ENCODE measurements around the gene GPR15. TPM values are rescaled to one million over a fixed set of nuclear protein-coding genes. Genes with fewer than 3 reads are reported as not detected.

The GPR15 gene
- total and polyA plus RNA-seq, 2 donors (not counting 3 experiments of a cell fraction or from before 2014, with no cell fraction given), result not detected

DNA sequence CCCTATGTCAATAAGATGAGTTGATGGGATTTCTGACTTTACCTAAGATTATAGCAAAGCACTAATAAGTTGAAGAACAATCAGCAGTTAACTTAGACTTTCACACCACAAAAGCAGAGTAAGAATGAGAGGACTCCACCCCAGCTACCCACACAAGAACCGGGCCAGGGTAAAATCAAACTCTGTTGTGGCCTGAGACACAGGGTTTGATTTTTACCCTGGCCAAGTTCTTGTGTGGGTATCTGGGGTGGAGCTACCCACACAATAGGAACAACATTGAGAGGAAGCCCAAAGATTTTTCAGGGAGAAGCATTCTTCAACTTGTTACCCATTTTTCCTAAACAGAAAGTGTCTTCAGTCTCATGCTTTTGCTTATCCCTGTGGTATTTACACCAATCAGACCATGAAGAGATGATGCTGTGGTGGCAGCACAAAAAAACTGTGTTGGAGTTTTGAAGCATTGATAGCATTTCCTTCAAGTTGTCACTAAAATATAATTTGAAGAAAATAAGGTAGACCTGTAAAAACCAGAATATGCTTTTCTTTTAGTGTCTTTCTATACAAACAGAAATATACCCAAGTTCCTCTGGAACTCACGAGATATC lies 36.0 kb downstream of the GPR15 start:
- ChIA-PET POLR2A (no interaction called here), CTCF (no interaction called here)
- no peaks in the 10 kb centered on the region for H3K9me3 ChIP-seq (replicated peaks; ENCODE audit: control insufficient read depth, insufficient read depth, low read length)
- no peaks in the 10 kb centered on the region for H3K36me3 ChIP-seq (ENCODE audit: control insufficient read depth in 2 of 2, extremely low read depth in 1 of 2, insufficient read depth in 2 of 2, low read length in 2 of 2)
- H3K9ac ChIP-seq (replicated peaks; ENCODE audit: extremely low read depth, insufficient read depth, low read length), result no peak overlapping the region
- no peaks in the 10 kb centered on the region for H3K79me2 ChIP-seq (ENCODE audit: control insufficient read depth, insufficient read depth, low read length)
- intact Hi-C loops (cut with micrococcal nuclease), result no loop called here
- H2AFZ ChIP-seq (ENCODE audit: low read depth, low read length), result no peak overlapping the region
- BruUV-seq (replicated peaks), result no TSS peak
- no peak for TF ChIP-seq GATA2 (IDR thresholded peaks at IDR 0.05; ENCODE audit: insufficient read depth, insufficient read length, low read depth, low read length)
- no peak for DNase-seq (ENCODE audit: low read depth, low spot score)
- H3K9me1 ChIP-seq (replicated peaks; ENCODE audit: control insufficient read depth, extremely low read depth, insufficient read depth, low read length), result no peaks in the 10 kb centered on the region
- no peak overlapping the region for H3K4me3 ChIP-seq (replicated peaks in 1 of 3; ENCODE audit: insufficient read depth in 1 of 3, low read depth in 1 of 3, low read length in 3 of 3)
- no peaks in the 10 kb centered on the region for H4K20me1 ChIP-seq (replicated peaks; ENCODE audit: control insufficient read depth, extremely low read depth, insufficient read depth, low read length)
- H3K27ac ChIP-seq (ENCODE audit: insufficient read depth, low read depth, low read length), result no peak overlapping the region
- H3K4me1 ChIP-seq (ENCODE audit: control insufficient read depth, extremely low read depth, insufficient read depth, low read length), result no peaks in the 10 kb centered on the region
- FAIRE-seq, result no peak
- H3K27me3 ChIP-seq (ENCODE audit: control insufficient read depth in 2 of 2, insufficient read depth in 2 of 2, low read length in 2 of 2), result peaks cover 2 to 4% of the 10 kb centered on the region in 2 experiments
- dilution Hi-C loops (cut with MboI; ENCODE audit: extremely low pct_ligation_motif_present, low sequenced_read_pairs), result no loop called here
- H3K4me2 ChIP-seq (ENCODE audit: insufficient read depth, low read length), result no peak overlapping the region

GRCh38 chr3:98568402-98568801 lies 36.6 kb downstream of the GPR15 start:
- Histone ChIP-seq H3K9me3 (replicated peaks; ENCODE audit: control insufficient read depth, insufficient read depth, low read length) (no peaks in the 10 kb centered on the region), H3K27me3 (ENCODE audit: control insufficient read depth in 2 of 2, insufficient read depth in 2 of 2, low read length in 2 of 2) (peaks cover 2 to 4% of the 10 kb centered on the region in 2 experiments), H3K4me3 (replicated peaks in 1 of 3; ENCODE audit: insufficient read depth in 1 of 3, low read depth in 1 of 3, low read length in 3 of 3) (no peak overlapping the region), H3K4me1 (ENCODE audit: control insufficient read depth, extremely low read depth, insufficient read depth, low read length) (no peaks in the 10 kb centered on the region), H4K20me1 (replicated peaks; ENCODE audit: control insufficient read depth, extremely low read depth, insufficient read depth, low read length) (no peaks in the 10 kb centered on the region), H3K36me3 (ENCODE audit: control insufficient read depth in 2 of 2, extremely low read depth in 1 of 2, insufficient read depth in 2 of 2, low read length in 2 of 2) (no peaks in the 10 kb centered on the region), H3K9me1 (replicated peaks; ENCODE audit: control insufficient read depth, extremely low read depth, insufficient read depth, low read length) (no peaks in the 10 kb centered on the region), H3K27ac (ENCODE audit: insufficient read depth, low read depth, low read length) (no peak overlapping the region), H3K9ac (replicated peaks; ENCODE audit: extremely low read depth, insufficient read depth, low read length) (no peak overlapping the region), H3K79me2 (ENCODE audit: control insufficient read depth, insufficient read depth, low read length) (no peaks in the 10 kb centered on the region), H2AFZ (ENCODE audit: low read depth, low read length) (no peak overlapping the region), H3K4me2 (ENCODE audit: insufficient read depth, low read length) (no peak overlapping the region)
- no TSS peak for BruUV-seq (replicated peaks)
- CTCF ChIA-PET, result no interaction called here
- intact Hi-C loops (cut with micrococcal nuclease) (no loop called here), dilution Hi-C loops (cut with MboI; ENCODE audit: extremely low pct_ligation_motif_present, low sequenced_read_pairs) (no loop called here)
- FAIRE-seq (no peak), DNase-seq (ENCODE audit: low read depth, low spot score) (no peak)
- TF ChIP-seq POLR2A (IDR thresholded peaks at IDR 0.05; ENCODE audit: low read depth, low read length) (no peak), CTCF (IDR thresholded peaks at IDR 0.05; ENCODE audit: extremely low read depth in 1 of 2, insufficient read depth in 1 of 2, low read depth in 1 of 2, low read length in 2 of 2) (no peak), POLR2AphosphoS5 (IDR thresholded peaks at IDR 0.05; ENCODE audit: insufficient read depth, low read depth, low read length) (no peak), EZH2 (IDR thresholded peaks at IDR 0.05; ENCODE audit: borderline replicate concordance, low read depth, low read length, severe bottlenecking) (no peak), GATA2 (IDR thresholded peaks at IDR 0.05; ENCODE audit: insufficient read depth, insufficient read length, low read depth, low read length) (no peak), FOS (IDR thresholded peaks at IDR 0.05; ENCODE audit: borderline replicate concordance, insufficient read depth, low read length) (no peak), JUN (IDR thresholded peaks at IDR 0.05; ENCODE audit: borderline replicate concordance, insufficient read depth, insufficient read length, low read depth) (no peak), MYC (IDR thresholded peaks at IDR 0.05; ENCODE audit: low read depth, low read length) (no peak)
- TF ChIP-seq, protein P1, sequence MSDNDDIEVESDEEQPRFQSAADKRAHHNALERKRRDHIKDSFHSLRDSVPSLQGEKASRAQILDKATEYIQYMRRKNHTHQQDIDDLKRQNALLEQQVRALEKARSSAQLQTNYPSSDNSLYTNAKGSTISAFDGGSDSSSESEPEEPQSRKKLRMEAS (IDR thresholded peaks at IDR 0.05; ENCODE audit: insufficient read depth, insufficient read length), result no peak
- POLR2A ChIA-PET, result no interaction called here
